A549 treated with ZK216348 at 1 μM for 4 hours (cell line): Measurements from ENCODE around the gene BCKDHA. TPM values are rescaled to one million over a fixed set of nuclear protein-coding genes. Genes with fewer than 3 reads are reported as not detected.

Experiments
- total RNA-seq: library from RNA; stranded (reverse); fragments of 200-300 nt; extraction: Qiagen RNA extraction; gene quantifications from 5 replicates; pipeline ENCODE4 v1.2.3, GENCODE V29; 2022; ENCODE audit warnings: low read depth

The BCKDHA gene
- 36.9 to 45.2 TPM (median 40.6 TPM) in 5 replicates for total RNA-seq

DNA sequence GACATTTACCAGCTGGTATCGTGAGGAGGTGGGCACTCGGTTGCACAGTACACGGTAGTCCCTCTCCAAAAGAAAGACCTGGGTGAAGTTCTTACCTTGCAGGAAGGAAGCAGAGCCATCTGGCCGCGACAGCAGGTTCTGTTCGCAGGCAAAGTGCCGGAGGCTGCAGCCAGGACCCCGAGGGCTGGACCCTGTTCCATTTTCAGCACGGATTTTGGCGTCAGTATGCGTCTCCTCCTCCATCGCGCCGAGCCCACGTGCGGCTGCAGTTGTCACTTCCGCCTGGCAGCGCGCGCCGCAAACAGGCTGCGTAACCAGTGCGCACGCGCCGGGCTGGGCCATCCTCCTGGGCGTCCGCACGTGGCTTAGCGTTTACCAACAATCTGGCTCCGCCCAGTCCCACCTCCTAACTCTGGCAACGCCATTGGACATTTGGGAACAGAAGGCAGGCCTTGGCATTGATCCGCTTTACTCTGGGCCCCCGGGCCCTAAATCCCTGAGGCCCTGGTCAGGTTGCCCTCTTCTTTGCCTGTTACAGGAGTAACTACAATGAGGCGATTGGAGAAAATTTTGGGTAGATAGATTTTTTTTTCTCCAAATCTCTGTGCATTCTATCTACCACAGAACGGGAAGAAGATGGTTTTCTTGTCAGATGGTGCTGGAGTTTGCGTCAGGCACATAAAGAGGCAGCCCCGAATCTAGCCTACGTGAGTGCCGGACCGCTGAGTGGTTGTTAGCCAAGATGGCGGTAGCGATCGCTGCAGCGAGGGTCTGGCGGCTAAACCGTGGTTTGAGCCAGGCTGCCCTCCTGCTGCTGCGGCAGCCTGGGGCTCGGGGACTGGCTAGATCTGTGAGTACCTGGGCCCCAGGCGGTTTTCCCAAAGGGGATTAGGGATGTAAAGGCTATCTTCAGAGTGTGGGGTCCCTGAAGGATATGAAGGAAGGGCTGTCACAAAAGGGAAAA lies at the start of gene BCKDHA, which contains the start of gene EXOSC5:
TSS of gene BCKDHA (plus strand) at position 733 of the 964 bp plus-strand sequence. CDS start at position 743, 10 bp downstream.
TSS of gene EXOSC5 (minus strand) at position 274 of the 964 bp plus-strand sequence. CDS start at position 243, 31 bp downstream.

DNA sequence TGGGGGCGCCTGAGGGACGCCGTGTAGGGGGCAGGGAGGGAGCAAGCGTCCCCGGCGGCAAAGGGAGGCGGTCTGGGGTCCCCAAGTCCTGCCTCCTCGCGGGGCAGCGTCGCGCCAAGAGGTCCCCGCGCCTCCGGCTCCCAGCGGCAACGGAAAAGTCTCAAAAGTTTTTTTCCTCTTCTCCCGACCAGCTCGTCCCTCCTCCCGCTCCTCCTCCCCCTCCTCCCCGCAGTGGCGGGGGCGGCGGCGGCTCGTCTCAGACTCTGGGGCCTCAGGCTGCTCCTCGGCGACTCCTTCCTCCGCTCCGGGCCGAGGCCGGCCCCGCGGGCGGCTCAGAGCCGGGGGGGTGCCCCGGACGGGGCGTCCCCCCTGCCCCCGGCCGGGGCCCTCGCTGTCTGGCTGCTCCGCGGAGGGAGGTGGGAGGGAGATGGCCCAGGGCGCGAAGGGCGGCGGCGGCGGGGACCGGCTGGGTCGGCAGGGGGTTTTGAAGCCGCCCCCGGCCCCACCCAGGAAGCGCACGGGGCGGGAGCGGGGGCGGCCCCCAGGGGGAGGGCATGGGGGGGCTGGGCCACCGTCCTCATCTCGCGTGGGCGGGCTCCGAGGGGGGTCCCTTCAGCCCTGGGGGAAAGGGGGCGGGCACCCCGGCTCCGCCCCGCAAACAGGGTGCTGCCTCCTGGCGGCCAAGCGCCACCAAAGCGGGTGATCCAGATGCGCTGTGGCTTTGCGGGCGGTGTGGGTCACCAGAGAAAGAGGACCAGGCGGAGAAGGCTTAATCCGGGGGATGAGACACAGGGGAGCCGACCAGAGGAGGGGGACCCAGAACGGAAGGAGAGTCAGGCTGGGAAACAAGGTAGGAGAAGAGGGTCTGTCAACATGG lies 43.9 kb upstream of the BCKDHA start, which contains the start of gene TGFB1:
TSS of gene TGFB1 (minus strand) at position 457 of the 877 bp plus-strand sequence. CDS start 878 bp downstream, outside the sequence.

DNA sequence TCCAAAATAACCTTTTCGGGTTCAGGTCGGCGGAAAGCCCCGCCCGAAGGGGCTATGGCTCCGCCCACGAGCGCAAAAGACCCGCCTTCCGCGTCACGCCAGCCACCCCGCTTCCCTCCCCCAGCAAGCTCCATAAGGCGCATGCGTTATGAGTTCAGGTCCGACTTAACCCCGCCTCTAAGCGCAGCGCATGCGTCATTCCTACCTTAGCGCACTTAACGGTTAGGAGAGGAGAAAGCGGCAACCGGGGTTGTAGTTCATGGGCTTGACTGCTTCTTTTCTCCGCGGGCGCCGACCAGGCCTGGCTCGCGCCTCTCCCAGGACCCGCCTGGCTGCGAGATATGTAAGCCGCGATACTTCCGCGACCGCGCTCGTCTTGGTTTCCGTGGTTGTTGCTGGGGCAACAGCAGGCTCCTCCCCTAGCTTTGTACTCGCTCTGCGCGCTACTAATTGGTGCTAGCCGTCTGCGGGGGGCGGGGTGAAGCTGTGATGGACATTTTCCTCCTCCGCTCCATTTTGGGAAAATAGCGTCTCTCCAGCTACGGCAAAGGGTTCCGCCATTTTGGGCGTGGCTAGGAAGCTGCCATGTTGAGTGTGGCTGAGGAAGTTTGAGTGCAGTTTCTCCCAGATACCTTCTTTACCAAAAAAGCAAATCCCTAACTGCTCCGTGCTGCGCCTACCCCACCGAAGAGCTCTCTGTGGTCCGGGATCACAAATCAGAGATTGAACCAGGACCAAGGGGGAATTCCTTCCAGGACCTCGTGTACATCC lies 33.7 kb upstream of the BCKDHA start, which contains the start of gene B9D2:
TSS of gene B9D2 (minus strand) at position 397 of the 771 bp plus-strand sequence. CDS start 630 bp downstream, outside the sequence.

DNA sequence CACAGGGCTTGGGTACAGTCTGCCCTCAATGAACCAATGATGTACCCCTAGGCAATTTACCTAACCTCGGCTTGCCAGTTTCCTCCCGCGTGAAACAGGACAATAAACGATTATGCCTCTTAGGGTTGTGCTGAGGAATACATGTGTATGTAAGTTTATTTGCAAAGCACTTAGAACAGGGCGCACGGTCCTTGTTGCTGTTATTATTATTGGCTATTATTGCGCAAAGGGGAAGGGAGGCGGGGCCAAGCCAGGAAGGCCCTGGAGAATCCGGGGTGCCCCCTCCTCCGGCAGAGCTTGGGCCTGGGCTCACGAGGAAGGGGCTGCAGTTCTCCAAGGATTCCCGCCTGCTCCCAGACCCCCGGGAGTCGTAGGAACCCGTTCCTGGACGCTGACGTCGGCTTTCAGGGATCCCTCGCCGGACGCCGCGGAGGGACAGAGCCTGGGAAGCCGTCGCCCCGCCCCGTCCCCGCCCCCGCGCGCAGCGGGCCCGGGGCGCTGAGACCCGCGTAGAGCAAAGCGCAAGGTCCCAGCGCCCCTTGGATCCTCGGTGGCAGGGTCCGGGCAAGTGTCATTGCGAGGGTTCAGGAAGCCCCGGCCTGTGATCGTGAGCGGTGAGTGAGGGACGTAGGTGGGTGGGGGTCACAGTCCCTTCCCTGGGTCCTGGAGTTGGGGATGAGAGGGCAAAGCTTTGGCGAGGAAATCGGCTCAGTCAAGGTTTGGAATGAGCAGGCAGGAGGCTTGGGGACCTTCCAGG lies 21.2 kb upstream of the BCKDHA start, which contains the start of gene TMEM91:
TSS of gene TMEM91 (plus strand) at position 293 of the 757 bp plus-strand sequence. CDS start 1,777 bp downstream, outside the sequence.

DNA sequence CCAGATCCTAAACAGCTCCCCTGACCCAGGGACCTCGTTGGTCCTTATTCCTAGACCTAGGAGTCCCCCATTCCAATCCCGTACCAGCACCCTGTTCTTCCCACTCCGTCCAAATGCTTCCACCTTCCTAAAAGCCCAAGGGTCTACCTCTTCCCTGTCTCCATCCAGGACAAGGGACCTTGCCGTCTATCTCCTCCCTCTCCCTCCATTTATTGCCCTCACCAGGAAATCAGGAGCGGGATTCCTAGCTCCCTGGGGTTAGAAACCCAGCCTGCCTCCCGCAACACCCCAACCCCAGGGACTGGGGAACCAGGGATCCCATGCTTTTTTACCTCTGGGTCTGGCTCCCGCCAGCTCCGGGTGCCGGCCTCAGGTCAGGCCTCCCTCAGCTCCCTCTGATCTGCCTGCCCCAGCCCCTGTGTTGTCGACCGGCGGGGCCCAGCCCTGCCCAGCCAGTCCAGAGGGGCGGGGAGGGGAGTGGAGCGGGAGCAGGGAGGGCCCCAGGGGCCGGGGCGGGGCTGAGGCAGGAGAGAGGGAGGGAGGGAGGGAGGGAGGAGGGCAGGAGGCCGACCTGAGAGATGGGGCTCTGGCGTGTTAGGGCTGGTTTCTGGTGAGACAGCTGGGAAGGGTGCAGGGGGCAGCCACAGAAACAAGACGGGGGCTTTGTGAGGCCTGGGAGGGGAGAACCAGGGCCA lies 29.5 kb downstream of the BCKDHA start, which contains the start of gene B3GNT8:
TSS of gene B3GNT8 (minus strand) at position 423 of the 695 bp plus-strand sequence. CDS start 596 bp downstream, outside the sequence.

DNA sequence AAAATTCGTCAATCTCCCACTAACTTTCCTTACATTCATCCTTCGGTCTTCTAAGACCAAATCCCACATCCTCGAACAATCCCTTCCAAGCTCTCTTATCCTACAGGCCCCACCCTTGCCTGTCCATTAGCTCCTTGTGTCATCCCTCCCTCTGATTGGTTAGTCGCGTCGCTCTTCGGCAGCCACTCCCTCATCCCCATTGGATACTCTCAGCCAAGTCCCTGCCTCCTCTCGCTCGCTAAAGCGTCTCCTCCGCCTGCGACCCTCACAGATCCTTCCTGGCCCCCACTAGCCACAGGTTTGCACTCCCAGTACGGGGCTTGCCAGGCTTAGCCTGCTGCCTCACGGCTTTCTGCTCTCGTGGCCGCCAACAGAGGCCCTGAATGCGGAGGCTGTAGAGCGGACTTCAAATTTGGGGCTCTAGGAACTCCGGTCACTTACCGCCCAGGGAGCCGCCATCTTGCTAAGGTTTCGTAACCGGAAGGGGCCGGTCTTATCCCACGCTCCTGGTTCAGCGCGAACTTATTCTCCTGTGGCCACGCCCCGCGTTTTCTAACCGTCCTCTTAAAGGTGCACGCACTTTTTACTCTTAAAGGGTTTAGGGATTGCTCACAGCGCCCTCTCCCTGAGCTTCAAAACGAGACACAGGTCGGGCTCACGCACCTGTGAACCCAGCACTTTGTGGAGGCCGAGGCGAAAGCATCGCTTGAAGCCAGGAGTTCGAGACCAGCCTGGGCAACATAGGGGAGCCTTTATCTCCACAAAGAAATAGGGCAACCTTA lies 42.0 kb downstream of the BCKDHA start, which contains the start of gene DMAC2:
TSS of gene DMAC2 (minus strand) at position 472 of the 782 bp plus-strand sequence. CDS start at position 459, 13 bp downstream.

DNA sequence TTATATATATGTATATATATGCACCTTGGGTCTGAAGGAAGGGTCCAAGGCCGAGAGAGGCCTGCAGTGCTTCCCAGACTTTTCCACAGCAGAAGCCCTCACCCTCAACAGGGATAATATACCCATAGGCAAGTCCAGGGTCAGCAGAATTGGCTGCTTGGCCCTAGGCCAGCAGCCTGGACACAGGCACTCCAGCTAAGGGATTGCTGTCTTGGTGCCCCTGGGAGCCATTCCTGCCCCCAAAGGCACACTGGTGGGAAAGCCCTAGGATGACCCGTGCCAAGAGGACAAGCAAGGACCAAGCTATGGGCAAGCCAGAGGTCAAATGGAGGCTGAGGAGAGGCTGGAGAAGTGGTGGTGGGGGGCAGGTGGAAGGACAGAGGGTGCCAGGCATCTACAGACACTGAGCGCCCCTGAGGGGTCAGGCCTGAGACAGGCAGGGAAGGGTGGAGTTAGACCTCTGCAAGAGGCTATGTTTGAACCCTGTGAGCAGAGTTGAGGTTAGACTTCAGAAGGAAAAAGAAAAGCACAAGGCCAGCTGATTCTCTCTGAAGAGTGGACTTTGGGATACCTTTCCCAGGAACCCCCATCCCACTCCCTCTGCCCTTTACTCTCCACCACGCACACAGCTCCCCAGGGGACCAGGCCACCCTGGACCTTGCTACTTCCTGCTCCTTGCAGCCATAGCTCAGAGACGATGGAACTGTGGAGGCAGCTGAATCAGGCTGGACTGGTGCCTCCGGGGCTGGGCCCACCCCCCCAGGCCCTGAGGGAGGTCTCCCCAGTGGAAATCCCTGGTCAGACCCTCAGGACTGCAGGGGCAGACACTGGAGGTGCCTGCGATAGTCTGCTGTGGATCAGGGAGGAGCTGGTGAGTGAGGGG lies 45.1 kb downstream of the BCKDHA start, which contains the start of gene ERICH4:
TSS of gene ERICH4 (plus strand) at position 684 of the 883 bp plus-strand sequence. CDS start at position 698, 14 bp downstream.

Other genes with a start within 250 kb of the BCKDHA start
- gene CYP2S1, start 204.6 kb upstream of the BCKDHA start, total RNA-seq: 16.4 to 27.1 TPM (median 24.1 TPM) in 5 replicates
- gene AXL, start 178.6 kb upstream of the BCKDHA start, total RNA-seq: 97.4 to 134 TPM (median 119 TPM) in 5 replicates
- gene HNRNPUL1, start 133.4 kb upstream of the BCKDHA start, total RNA-seq: 302 to 342 TPM (median 315 TPM) in 5 replicates
- gene CCDC97, start 87.6 kb upstream of the BCKDHA start, total RNA-seq: 27.6 to 48.1 TPM (median 43.8 TPM) in 5 replicates
- 110 to 153 TPM (median 149 TPM) in 5 replicates for gene TGFB1, start 43.9 kb upstream of the BCKDHA start, total RNA-seq
- 22.7 to 35.3 TPM (median 29.5 TPM) in 5 replicates for gene B9D2, start 33.7 kb upstream of the BCKDHA start, total RNA-seq
- gene TMEM91, start 21.3 kb upstream of the BCKDHA start, total RNA-seq: 2.5 to 5.4 TPM (median 4.8 TPM) in 5 replicates
- 64.5 to 99.5 TPM (median 88.6 TPM) in 5 replicates for gene EXOSC5, start 459 bp upstream of the BCKDHA start, total RNA-seq
- gene B3GNT8, start 29.6 kb downstream of the BCKDHA start, total RNA-seq: 0.08 to 0.14 TPM (median 0.12 TPM) in 3 of 5 replicates, not detected in the others
- 103 to 114 TPM (median 109 TPM) in 5 replicates for gene DMAC2, start 42.1 kb downstream of the BCKDHA start, total RNA-seq
- gene ERICH4, start 45.3 kb downstream of the BCKDHA start, total RNA-seq: not detected in 5 replicates
- gene CEACAM21, start 178.3 kb downstream of the BCKDHA start, total RNA-seq: not detected in 5 replicates
- not detected in 5 replicates for gene CEACAM4, start 229.3 kb downstream of the BCKDHA start, total RNA-seq